SU-DHL-6 (cell line): ENCODE results near the gene SSC4D.

Experiments used
- EZH2phosphoT487 ChIP-seq: fragments of 200-600 bp; sonication (generic), shearing (Covaris generic); conservative IDR thresholded peaks from 2 replicates; pipeline ENCODE4 v1.6.1; 2018; ENCODE audit warnings: mild to moderate bottlenecking, antibody characterized with exemption, low read length, moderate library complexity, mixed read lengths
- TF ChIP-seq, protein P1 (sequence below): fragments of 200-600 bp; sonication (generic); IDR thresholded peaks from one replicate; pipeline ENCODE4 v1.5.1; 2017; ENCODE audit warnings: antibody characterized with exemption, mild to moderate bottlenecking, low read length, moderate library complexity; ENCODE audit not compliant: insufficient read depth, poor library complexity, severe bottlenecking

DNA sequence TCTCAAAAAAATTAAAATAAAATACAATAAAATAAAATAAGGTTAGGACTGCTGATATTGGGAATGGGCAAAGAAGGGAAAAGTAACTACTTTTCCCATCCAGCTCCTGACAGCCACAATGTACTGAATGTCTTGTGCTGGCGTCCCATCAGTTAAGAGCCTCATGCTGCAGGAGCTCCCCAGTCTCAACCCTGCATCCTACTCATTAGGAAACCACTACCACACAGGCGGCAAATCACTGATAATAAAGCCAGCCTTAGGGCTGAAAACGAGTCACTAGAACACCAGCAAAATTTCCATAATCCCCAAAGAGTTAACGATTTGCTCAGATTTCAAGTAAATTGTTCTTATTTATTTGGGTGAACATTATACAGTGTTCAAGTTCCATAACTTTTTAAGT, 55.0 kb downstream of the SSC4D start:
- TF ChIP-seq, protein P1, sequence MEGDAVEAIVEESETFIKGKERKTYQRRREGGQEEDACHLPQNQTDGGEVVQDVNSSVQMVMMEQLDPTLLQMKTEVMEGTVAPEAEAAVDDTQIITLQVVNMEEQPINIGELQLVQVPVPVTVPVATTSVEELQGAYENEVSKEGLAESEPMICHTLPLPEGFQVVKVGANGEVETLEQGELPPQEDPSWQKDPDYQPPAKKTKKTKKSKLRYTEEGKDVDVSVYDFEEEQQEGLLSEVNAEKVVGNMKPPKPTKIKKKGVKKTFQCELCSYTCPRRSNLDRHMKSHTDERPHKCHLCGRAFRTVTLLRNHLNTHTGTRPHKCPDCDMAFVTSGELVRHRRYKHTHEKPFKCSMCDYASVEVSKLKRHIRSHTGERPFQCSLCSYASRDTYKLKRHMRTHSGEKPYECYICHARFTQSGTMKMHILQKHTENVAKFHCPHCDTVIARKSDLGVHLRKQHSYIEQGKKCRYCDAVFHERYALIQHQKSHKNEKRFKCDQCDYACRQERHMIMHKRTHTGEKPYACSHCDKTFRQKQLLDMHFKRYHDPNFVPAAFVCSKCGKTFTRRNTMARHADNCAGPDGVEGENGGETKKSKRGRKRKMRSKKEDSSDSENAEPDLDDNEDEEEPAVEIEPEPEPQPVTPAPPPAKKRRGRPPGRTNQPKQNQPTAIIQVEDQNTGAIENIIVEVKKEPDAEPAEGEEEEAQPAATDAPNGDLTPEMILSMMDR: no peak
- no peak for TF ChIP-seq EZH2phosphoT487
